ENCODE measurements around the gene ADCY3.

Gene ADCY3

DNA sequence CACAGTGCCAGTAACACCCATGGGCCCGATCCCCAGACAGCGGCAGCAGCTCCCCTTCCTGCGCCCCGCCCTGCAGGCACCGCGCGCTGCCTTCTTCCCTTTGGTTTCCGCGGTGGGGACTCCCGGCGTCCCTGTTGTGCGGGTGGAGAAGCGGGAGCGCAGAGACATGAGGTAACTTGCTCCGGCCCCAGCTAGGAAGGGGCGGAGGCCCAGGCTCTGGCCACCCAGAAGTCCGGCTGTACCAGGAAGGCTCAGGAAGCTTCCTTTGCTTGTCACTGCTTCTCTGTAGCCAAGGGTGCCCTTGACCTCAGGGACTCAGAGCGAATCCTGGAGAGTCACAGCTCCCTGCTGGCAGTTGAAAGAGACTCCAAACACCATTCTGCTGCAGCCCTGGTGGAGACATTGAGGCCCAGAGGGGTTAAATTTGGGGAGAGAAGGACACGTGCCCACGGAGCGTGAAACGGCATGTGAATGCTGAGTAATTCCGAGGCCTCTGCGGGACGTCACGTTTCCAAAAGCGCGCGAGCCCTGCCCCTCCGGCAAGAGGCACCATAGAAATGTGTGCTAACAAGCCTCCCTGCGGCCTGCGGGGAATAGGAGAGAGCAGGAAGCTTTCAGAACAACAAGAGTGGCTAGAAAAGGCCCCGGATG is 6.7 kb upstream of the ADCY3 start:
- H3K27ac ChIP-seq, result no peak overlapping the region
- TF ChIP-seq, protein P1, sequence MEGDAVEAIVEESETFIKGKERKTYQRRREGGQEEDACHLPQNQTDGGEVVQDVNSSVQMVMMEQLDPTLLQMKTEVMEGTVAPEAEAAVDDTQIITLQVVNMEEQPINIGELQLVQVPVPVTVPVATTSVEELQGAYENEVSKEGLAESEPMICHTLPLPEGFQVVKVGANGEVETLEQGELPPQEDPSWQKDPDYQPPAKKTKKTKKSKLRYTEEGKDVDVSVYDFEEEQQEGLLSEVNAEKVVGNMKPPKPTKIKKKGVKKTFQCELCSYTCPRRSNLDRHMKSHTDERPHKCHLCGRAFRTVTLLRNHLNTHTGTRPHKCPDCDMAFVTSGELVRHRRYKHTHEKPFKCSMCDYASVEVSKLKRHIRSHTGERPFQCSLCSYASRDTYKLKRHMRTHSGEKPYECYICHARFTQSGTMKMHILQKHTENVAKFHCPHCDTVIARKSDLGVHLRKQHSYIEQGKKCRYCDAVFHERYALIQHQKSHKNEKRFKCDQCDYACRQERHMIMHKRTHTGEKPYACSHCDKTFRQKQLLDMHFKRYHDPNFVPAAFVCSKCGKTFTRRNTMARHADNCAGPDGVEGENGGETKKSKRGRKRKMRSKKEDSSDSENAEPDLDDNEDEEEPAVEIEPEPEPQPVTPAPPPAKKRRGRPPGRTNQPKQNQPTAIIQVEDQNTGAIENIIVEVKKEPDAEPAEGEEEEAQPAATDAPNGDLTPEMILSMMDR (IDR thresholded peaks at IDR 0.05), result no peak
- TF ChIP-seq ZFX (IDR thresholded peaks at IDR 0.05; ENCODE audit: borderline replicate concordance), result no peak

DNA sequence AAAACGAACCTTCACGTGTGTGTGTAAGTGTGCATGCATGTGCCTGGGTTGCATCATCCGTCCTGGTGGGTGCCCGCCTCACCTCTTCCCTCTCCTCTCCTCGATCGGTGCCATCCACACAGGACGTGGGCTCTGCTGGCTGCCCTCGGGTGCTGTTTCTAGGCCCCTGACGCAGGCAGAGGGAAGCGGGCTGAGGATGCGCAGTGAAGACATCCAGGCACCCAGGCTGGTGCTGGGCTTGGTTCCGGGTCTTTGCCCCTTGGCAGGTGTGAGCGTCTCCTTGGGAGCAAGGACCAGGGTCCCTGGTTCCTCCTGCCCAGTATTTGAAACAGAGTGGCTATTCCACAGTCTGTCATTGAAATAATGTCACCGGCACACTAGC is 6.2 kb upstream of the ADCY3 start:
- no peak overlapping the region for H3K27ac ChIP-seq
- TF ChIP-seq, protein P1 (IDR thresholded peaks at IDR 0.05), result no peak
- TF ChIP-seq ZFX (IDR thresholded peaks at IDR 0.05; ENCODE audit: borderline replicate concordance), result no peak

DNA sequence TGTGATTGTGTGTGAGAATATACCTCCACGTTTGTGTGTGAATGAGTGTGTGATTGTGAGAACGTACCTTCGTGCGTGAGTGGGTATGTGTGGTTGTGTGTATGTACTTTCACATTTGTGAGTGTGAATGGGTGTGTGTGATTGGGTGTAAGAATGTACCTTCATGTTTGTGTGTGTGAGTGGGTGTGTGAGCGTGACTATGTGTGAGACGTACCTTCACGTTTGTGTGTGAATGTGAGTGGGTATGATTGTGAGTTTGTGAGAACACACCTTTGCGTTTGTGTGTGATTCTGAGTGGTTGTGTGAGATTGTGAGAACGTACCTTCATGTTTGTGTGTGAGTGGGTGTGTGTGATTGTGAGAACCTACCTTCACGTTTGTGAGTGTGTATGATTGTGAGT is 5.8 kb upstream of the ADCY3 start:
- TF ChIP-seq ZFX (IDR thresholded peaks at IDR 0.05; ENCODE audit: borderline replicate concordance), result no peak
- TF ChIP-seq, protein P1 (IDR thresholded peaks at IDR 0.05), result no peak
- no peak overlapping the region for H3K27ac ChIP-seq

DNA sequence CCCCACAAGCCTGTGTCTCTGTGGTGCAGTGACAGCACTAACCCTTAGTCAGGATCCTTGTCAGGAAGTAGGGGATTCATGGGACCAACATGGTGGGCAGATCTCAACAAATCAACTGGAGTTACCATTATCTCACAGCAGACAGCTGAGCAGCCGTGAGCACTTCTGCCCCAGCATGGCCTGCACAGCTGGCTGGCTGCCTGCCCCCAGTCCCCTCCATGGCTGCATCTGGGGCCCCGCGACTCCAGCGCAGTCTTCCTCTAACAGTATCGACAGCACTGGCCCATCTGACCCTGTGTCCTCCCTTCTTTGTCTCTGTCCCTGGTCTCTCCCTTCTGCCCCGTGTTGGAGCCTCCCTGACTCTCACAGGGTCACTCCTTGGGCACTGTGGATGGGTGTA is 4.7 kb upstream of the ADCY3 start:
- no peak for TF ChIP-seq ZFX (IDR thresholded peaks at IDR 0.05; ENCODE audit: borderline replicate concordance)
- TF ChIP-seq, protein P1 (IDR thresholded peaks at IDR 0.05), result no peak
- H3K27ac ChIP-seq, result no peak overlapping the region

DNA sequence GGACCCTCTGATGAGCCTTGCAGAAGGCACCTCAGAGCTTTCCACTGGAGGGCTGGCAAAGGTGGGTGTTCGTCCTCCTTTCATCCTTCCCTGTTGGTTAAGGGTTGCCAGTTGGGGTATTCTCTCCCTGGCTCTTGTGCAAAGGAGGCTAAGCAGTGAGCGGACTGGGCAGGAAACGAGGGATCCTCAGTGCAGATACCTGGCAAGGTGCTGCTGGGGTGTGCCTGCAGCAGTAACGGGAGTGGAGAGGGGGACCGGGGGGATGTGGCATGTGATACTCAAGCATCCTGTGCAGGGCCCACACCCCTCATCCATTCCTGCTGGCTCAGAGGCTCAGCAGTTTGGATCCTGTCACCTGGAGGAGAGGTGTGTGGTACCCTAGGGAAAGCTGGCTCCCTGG is 4.2 kb upstream of the ADCY3 start:
- TF ChIP-seq, protein P1 (IDR thresholded peaks at IDR 0.05), result no peak
- TF ChIP-seq ZFX (IDR thresholded peaks at IDR 0.05; ENCODE audit: borderline replicate concordance), result no peak

DNA sequence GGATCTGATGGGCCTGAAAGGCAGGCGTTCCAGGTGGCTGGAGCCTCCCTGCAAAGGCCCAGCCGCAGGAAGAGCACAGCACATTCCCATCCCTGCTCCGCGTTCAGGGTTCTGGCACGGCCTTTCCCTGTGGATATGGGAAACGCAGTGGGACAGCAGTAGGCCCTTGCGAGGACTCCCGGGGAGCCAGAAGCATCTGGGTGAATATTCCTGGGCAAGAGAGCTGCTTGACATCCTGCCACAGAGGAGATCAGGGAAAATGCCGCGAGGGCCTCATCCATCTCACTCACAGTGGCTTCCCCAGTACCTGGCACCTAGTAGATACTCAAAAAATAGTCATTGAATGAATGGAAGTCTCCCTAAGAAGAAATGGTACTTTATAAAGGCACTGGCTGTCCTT is 3.1 kb upstream of the ADCY3 start:
- TF ChIP-seq ZFX (IDR thresholded peaks at IDR 0.05; ENCODE audit: borderline replicate concordance), result no peak
- H3K27ac ChIP-seq, result no peak overlapping the region

More for the DNA sequence above, 4.2 kb upstream of the ADCY3 start:
- H3K27ac ChIP-seq, result no peak overlapping the region

DNA sequence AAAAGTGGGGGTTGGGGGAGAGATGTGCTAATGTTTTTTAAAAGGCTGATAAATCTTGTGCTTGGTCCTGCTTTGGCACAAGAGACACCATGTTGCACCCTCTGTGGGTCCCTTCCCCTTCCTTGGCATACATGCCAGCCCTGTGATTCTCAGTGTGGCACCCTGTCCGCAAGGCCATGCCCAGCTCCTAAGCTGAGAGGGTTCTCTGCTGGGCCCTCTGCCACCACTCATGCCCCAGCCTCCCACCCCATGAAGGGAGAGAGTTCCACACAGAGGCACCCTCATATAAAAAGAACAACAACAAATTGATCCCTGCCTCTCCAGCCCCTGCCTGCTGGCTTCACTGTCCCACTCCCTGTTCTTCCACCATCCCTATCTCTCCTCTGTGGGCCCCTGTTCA is 2.5 kb upstream of the ADCY3 start:
- no peak overlapping the region for H3K27ac ChIP-seq
- TF ChIP-seq, protein P1 (IDR thresholded peaks at IDR 0.05), result no peak
- no peak for TF ChIP-seq ZFX (IDR thresholded peaks at IDR 0.05; ENCODE audit: borderline replicate concordance)
